Cardiac fibroblast (primary cell): Measurements from ENCODE around the gene PTPRD.

Experiments used
- DNase-seq, 2 donors: peaks; one replicate each; pipeline versions ENCODE4 v3.0.0 to v3.0.0-alpha.2; 2010; ENCODE audit warnings: low read depth in 2 of 2
- H3K4me3 ChIP-seq, 2 donors: replicated peaks in 1 of 2; 1 replicate in 1 of 2; 2 replicates in 1 of 2; pipeline ENCODE4 v1.5.1; 2011; ENCODE audit warnings: low read depth in 2 of 2, low read length in 2 of 2, mild to moderate bottlenecking in 2 of 2, moderate library complexity in 1 of 2
- CTCF ChIP-seq: IDR thresholded peaks from one replicate; pipeline ENCODE4 v1.5.1; 2011; ENCODE audit warnings: low read depth, mild to moderate bottlenecking, low read length, inconsistent platforms

The PTPRD gene

GRCh38 chr9:8903077-8903476, 1709.7 kb downstream of the PTPRD start:
- no peak for TF ChIP-seq CTCF
- DNase-seq = no peak
- no peak overlapping the region for H3K4me3 ChIP-seq

GRCh38 chr9:8901146-8901545, 1711.7 kb downstream of the PTPRD start:
- DNase-seq = no peak
- no peak overlapping the region for H3K4me3 ChIP-seq
- TF ChIP-seq CTCF = no peak

- H3K4me3 ChIP-seq = no peak overlapping the region
- no peak for TF ChIP-seq CTCF
- no peak for DNase-seq
Measured at GRCh38 chr9:8899511-8899910, 1713.3 kb downstream of the PTPRD start.

GRCh38 chr9:8895861-8896224, 1717.0 kb downstream of the PTPRD start:
- H3K4me3 ChIP-seq = no peak overlapping the region
- peak; percentile 58 to 61 for DNase-seq
- TF ChIP-seq CTCF = peak; percentile 54

- no peak for TF ChIP-seq CTCF
- DNase-seq = no peak
- no peak overlapping the region for H3K4me3 ChIP-seq
Measured at GRCh38 chr9:8895106-8895860, 1717.5 kb downstream of the PTPRD start.

- no peak for DNase-seq
- no peak overlapping the region for H3K4me3 ChIP-seq
- no peak for TF ChIP-seq CTCF
Measured at GRCh38 chr9:8890695-8891094, 1722.1 kb downstream of the PTPRD start.

- no peak for TF ChIP-seq CTCF
- DNase-seq = no peak
- no peak overlapping the region for H3K4me3 ChIP-seq
Measured at GRCh38 chr9:8889100-8889499, 1723.7 kb downstream of the PTPRD start.
